Nephron progenitor cell (in vitro differentiated cells): Measurements from ENCODE around the gene SH2D3C.

ENCODE experiments used
- DNase-seq: peaks from one replicate; pipeline ENCODE4 v3.0.0; 2021
- H3K27ac Mint-ChIP-seq: 2 replicates; pipeline ENCODE4 v1.8.0; 2021; ENCODE audit warnings: mild to moderate bottlenecking, moderate library complexity, mixed read lengths
- H3K27me3 Mint-ChIP-seq: 2 replicates; pipeline ENCODE4 v1.8.0; 2021; ENCODE audit warnings: mild to moderate bottlenecking, low read depth, mixed read lengths; ENCODE audit not compliant: poor library complexity
- H3K36me3 Mint-ChIP-seq: 2 replicates; pipeline ENCODE4 v1.8.0; 2021; ENCODE audit warnings: low read depth, mixed read lengths
- H3K4me1 Mint-ChIP-seq: 2 replicates; pipeline ENCODE4 v1.8.0; 2021; ENCODE audit warnings: mixed read lengths
- H3K4me3 Mint-ChIP-seq: 2 replicates; pipeline ENCODE4 v1.8.0; 2021; ENCODE audit warnings: mild to moderate bottlenecking, moderate library complexity, mixed read lengths
- H3K9me3 Mint-ChIP-seq: 2 replicates; pipeline ENCODE4 v1.8.0; 2021; ENCODE audit warnings: mild to moderate bottlenecking, moderate library complexity, mixed read lengths
- TF ChIP-seq, protein P1 (sequence below): fragments of 200-600 bp; sonication (generic); IDR thresholded peaks from 2 replicates; pipeline ENCODE4 v1.5.0; 2021; ENCODE audit warnings: antibody characterized with exemption

SH2D3C gene

DNA sequence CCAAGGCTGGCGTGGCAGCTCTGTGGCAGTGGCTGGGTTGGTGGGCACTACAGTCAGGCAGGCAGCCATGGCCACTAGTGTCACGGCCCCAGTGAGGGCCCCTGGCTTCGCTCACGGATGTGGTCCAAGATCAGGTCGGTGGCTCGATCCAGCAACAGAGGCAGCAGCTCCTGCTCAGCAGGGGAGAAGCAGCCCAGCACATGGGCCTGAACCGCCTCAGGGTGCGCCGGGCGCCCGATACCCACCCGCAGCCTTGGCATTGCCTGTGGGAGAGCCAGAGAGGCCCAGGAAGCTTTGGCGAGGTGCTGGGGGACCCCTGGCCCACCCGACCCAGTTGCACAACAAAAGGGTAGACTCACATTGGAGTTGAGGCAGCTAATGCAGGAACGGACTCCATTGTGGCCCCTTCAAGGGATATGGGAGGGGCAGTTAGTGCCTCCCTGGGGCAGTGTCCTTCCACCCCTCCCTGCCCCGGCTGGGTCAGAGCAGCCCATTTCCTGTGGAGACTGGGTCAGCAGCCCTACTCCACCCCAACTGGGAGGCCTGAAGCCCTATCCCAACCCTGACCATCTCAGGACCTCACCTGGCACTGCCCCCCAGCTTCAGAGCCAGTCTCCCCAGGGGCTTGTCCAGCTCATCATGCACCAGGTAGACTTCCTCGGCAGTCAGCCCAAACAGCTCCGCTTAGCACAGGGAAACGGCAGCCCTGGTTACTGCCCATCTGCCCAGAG lies 64.3 kb downstream of the SH2D3C start:
- no peaks in the 10 kb centered on the region for H3K9me3 Mint-ChIP-seq
- peak overlapping the region; percentile 78 for H3K4me3 Mint-ChIP-seq
- H3K27me3 Mint-ChIP-seq = peaks cover 44% of the 10 kb centered on the region
- TF ChIP-seq, protein P1, sequence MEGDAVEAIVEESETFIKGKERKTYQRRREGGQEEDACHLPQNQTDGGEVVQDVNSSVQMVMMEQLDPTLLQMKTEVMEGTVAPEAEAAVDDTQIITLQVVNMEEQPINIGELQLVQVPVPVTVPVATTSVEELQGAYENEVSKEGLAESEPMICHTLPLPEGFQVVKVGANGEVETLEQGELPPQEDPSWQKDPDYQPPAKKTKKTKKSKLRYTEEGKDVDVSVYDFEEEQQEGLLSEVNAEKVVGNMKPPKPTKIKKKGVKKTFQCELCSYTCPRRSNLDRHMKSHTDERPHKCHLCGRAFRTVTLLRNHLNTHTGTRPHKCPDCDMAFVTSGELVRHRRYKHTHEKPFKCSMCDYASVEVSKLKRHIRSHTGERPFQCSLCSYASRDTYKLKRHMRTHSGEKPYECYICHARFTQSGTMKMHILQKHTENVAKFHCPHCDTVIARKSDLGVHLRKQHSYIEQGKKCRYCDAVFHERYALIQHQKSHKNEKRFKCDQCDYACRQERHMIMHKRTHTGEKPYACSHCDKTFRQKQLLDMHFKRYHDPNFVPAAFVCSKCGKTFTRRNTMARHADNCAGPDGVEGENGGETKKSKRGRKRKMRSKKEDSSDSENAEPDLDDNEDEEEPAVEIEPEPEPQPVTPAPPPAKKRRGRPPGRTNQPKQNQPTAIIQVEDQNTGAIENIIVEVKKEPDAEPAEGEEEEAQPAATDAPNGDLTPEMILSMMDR = no peak
- peaks cover 32% of the 10 kb centered on the region for H3K4me1 Mint-ChIP-seq
- no peaks in the 10 kb centered on the region for H3K36me3 Mint-ChIP-seq
- no peak overlapping the region for H3K27ac Mint-ChIP-seq
- no peak for DNase-seq

DNA sequence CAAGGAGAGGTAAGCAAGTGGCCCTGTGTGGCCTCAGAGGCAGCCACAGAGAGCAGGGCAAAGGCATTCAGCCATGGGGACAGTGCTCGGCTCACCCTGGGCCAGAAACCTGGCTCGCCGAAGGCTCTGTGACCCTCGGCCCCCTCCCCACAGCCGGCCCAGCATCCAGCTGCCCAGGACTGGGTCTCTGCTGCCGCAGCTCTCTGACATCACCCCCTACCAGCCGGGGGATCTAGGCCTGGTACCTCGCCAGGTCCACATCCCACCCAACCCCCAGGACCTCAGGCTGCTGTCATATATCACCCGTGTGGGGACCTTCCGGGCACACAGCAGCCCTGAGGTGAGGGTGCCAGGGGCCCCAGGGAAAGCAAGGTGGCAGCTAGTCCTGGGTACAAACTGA lies 65.6 kb downstream of the SH2D3C start:
- Mint-ChIP-seq H3K27me3 (peaks cover 44% of the 10 kb centered on the region), H3K4me1 (peaks cover 32% of the 10 kb centered on the region), H3K9me3 (peaks cover 7% of the 10 kb centered on the region), H3K4me3 (no peak overlapping the region), H3K36me3 (no peaks in the 10 kb centered on the region), H3K27ac (no peak overlapping the region)
- TF ChIP-seq, protein P1 = no peak
- no peak for DNase-seq

DNA sequence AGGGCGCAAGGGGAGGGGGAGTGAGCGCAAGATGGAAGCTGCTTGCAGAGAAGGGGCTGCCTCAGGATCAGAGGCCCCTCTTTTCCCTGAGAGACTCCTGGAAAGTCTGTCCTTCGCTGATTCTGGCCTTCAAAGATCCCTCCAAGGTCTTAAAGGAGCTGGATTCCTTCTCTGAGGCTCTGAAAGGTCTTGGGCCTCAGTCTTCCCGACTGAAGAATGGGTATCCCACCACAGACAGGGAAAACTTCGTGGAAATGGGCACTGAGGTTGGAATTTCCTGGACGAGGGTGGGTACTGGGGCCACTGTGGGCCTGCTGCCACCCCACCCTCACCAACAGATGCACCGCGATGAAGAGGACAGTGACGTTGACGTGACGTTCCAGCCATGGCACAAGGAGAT lies 66.1 kb downstream of the SH2D3C start:
- peaks cover 7% of the 10 kb centered on the region for H3K9me3 Mint-ChIP-seq

GRCh38 chr9:127711831-127712274 lies 66.6 kb downstream of the SH2D3C start:
- Mint-ChIP-seq H3K36me3 (no peaks in the 10 kb centered on the region), H3K27ac (no peak overlapping the region), H3K27me3 (peaks cover 44% of the 10 kb centered on the region), H3K4me1 (peaks cover 40% of the 10 kb centered on the region), H3K9me3 (peaks cover 7% of the 10 kb centered on the region), H3K4me3 (no peak overlapping the region)
- TF ChIP-seq, protein P1 = no peak
- no peak for DNase-seq

More for the DNA sequence above, 66.1 kb downstream of the SH2D3C start:
- no peak overlapping the region for H3K27ac Mint-ChIP-seq
- peaks cover 44% of the 10 kb centered on the region for H3K27me3 Mint-ChIP-seq
- no peaks in the 10 kb centered on the region for H3K36me3 Mint-ChIP-seq
- no peak for DNase-seq
- TF ChIP-seq, protein P1 = no peak
- H3K4me3 Mint-ChIP-seq = no peak overlapping the region
- H3K4me1 Mint-ChIP-seq = peaks cover 36% of the 10 kb centered on the region

GRCh38 chr9:127711226-127711701 lies 67.2 kb downstream of the SH2D3C start:
- Mint-ChIP-seq H3K4me3 (no peak overlapping the region), H3K27me3 (peaks cover 43% of the 10 kb centered on the region)
- DNase-seq = no peak

More at GRCh38 chr9:127711226-127711701, 67.2 kb downstream of the SH2D3C start:
- no peak overlapping the region for H3K27ac Mint-ChIP-seq
- TF ChIP-seq, protein P1 = no peak
- H3K36me3 Mint-ChIP-seq = no peaks in the 10 kb centered on the region
- H3K4me1 Mint-ChIP-seq = peaks cover 44% of the 10 kb centered on the region
- peaks cover 7% of the 10 kb centered on the region for H3K9me3 Mint-ChIP-seq
